ENCODE data around the gene VTI1A. TPM values are rescaled to one million over a fixed set of nuclear protein-coding genes. Genes with fewer than 3 reads are reported as not detected.

VTI1A gene
- total and polyA plus RNA-seq, 2 of the 4 experiments (the other 2 are of a cell fraction): 9.7 to 24.9 TPM

DNA sequence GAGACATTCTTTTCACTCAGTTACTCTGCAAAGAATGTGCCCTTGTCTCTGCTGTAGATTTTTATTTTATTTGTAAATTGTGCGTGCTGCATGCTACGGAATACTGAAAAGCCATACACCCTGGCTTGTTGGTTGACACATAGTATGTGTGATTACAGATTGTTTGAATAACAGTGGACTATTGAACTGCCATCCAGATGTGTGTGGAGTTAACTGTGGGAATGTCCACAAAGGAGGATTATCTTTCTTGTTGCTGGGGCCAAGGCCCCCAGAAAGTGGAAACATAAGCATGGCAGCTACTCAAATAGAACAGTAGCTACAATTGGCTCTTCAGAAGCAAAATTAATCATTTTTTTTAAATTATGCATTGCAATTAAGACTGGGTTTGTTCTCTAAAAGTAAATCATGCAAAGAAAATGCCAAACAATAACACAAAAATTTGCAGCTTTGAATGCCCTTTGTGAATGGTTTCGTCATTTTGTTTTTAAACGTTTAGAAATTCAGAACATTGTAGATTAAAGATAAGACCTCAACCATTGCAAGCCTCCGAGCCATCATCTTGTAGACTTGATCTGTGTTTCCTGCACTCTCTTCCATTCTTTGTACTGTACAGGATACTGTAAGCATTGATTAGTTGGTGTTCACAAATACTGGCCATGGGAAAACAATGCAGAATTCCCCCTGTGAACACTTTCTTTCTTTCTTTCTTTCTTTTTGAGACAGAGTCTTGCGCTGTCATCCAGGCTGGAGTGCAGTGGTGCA lies 292.8 kb downstream of the VTI1A start:
- H3K27me3 ChIP-seq (ENCODE audit: control insufficient read depth, insufficient read depth, low read length): no peaks in the 10 kb centered on the region
- H3K4ac ChIP-seq (ENCODE audit: low read depth, low read length): no peak overlapping the region
- no peak overlapping the region for H2BK20ac ChIP-seq (ENCODE audit: low read depth, low read length)
- no peak overlapping the region for H3K27ac ChIP-seq (ENCODE audit: insufficient read depth, low read length)
- H3K36me3 ChIP-seq (ENCODE audit: control insufficient read depth, insufficient read depth, low read length): no peaks in the 10 kb centered on the region
- no peak overlapping the region for H2AFZ ChIP-seq (replicated peaks; ENCODE audit: low read length, poor library complexity)
- H3K14ac ChIP-seq (replicated peaks; ENCODE audit: low read depth, low read length): no peak overlapping the region
- no peak overlapping the region for H3K23ac ChIP-seq (ENCODE audit: low read depth, low read length)
- H3K56ac ChIP-seq (ENCODE audit: extremely low read depth, insufficient read depth, low read length): no peak overlapping the region
- H3K4me3 ChIP-seq (ENCODE audit: insufficient read depth, low read depth, low read length): no peak overlapping the region
- H2BK5ac ChIP-seq (ENCODE audit: low read depth, low read length, poor library complexity, severe bottlenecking): no peak overlapping the region
- H3K9me3 ChIP-seq (ENCODE audit: control insufficient read depth, insufficient read depth, low read length): no peaks in the 10 kb centered on the region
- no peak for TF ChIP-seq RFX5 (IDR thresholded peaks at IDR 0.05; ENCODE audit: low read depth, low read length)
- TF ChIP-seq POLR2A (IDR thresholded peaks at IDR 0.05; ENCODE audit: low read depth, low read length): no peak
- no peak for TF ChIP-seq RAD21 (IDR thresholded peaks at IDR 0.05; ENCODE audit: low read length)
- TF ChIP-seq, protein P1, sequence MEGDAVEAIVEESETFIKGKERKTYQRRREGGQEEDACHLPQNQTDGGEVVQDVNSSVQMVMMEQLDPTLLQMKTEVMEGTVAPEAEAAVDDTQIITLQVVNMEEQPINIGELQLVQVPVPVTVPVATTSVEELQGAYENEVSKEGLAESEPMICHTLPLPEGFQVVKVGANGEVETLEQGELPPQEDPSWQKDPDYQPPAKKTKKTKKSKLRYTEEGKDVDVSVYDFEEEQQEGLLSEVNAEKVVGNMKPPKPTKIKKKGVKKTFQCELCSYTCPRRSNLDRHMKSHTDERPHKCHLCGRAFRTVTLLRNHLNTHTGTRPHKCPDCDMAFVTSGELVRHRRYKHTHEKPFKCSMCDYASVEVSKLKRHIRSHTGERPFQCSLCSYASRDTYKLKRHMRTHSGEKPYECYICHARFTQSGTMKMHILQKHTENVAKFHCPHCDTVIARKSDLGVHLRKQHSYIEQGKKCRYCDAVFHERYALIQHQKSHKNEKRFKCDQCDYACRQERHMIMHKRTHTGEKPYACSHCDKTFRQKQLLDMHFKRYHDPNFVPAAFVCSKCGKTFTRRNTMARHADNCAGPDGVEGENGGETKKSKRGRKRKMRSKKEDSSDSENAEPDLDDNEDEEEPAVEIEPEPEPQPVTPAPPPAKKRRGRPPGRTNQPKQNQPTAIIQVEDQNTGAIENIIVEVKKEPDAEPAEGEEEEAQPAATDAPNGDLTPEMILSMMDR (conservative IDR thresholded peaks at IDR 0.05; ENCODE audit: low read depth, low read length): no peak
- TF ChIP-seq CHD1 (IDR thresholded peaks at IDR 0.05; ENCODE audit: low read depth, low read length): no peak
- no peaks in the 10 kb centered on the region for H3K79me1 ChIP-seq (ENCODE audit: low read depth in 1 of 2, low read length in 2 of 2)
- H3K4me1 ChIP-seq (ENCODE audit: control insufficient read depth, insufficient read depth, low read length): peaks cover 4% of the 10 kb centered on the region; the same call in 1 of the 2 replicates
- ATAC-seq (ENCODE audit: low read depth) (no peak), DNase-seq (no peak)
- no peak overlapping the region for H4K5ac ChIP-seq (ENCODE audit: low read depth, low read length)
- H2BK15ac ChIP-seq (ENCODE audit: low read depth, low read length): no peak overlapping the region
- no peak overlapping the region for H2AK5ac ChIP-seq (ENCODE audit: low read depth, low read length)
- H4K20me1 ChIP-seq (ENCODE audit: insufficient read depth, low read length): peaks cover 3% of the 10 kb centered on the region; the same call in 1 of the 2 replicates
- in situ Hi-C loops (cut with MboI; ENCODE audit: low sequenced_read_pairs) (no loop called here), intact Hi-C loops (cut with micrococcal nuclease) (no loop called here), dilution Hi-C loops (cut with HindIII; ENCODE audit: low sequenced_read_pairs, unreplicated experiment) (no loop called here)
- no TSS peak for BruUV-seq (replicated peaks)
- ChIA-PET CTCF (no interaction called here), POLR2A (ENCODE audit: unreplicated experiment) (no interaction called here)
- no peak overlapping the region for H4K8ac ChIP-seq (ENCODE audit: low read depth in 2 of 2, low read length in 2 of 2)
- WGBS, 2 experiments (ENCODE audit: extremely low coverage in 2 of 2, insufficient read length in 1 of 2): no CpG with 5 or more reads among the region's 6 CpGs
- H4K91ac ChIP-seq (ENCODE audit: insufficient read depth, low read depth, low read length): no peak overlapping the region
- H2AK9ac ChIP-seq (replicated peaks; ENCODE audit: low read depth, low read length, poor library complexity): no peak overlapping the region
- no peak overlapping the region for H3K4me2 ChIP-seq (ENCODE audit: low read depth, low read length)
- H3K9ac ChIP-seq (ENCODE audit: low read depth, low read length): no peak overlapping the region
- no peak overlapping the region for H2BK120ac ChIP-seq (ENCODE audit: low read depth, low read length)
- peaks cover 11% of the 10 kb centered on the region for H3K9me1 ChIP-seq (ENCODE audit: insufficient read depth, low read length)
- H3K18ac ChIP-seq (ENCODE audit: low read depth, low read length): no peak overlapping the region

Measured in IMR-90 (cell line).